Amniotic stem cell (primary cell): ENCODE results near the gene ENKD1.
A peak's percentile ranks its signal among the peaks of the same experiment; 100 is the strongest.

Experiments used
- DNase-seq: peaks from one replicate; lab custom pipeline; 2025; lab: John Stamatoyannopoulos, UW

Gene ENKD1

DNA sequence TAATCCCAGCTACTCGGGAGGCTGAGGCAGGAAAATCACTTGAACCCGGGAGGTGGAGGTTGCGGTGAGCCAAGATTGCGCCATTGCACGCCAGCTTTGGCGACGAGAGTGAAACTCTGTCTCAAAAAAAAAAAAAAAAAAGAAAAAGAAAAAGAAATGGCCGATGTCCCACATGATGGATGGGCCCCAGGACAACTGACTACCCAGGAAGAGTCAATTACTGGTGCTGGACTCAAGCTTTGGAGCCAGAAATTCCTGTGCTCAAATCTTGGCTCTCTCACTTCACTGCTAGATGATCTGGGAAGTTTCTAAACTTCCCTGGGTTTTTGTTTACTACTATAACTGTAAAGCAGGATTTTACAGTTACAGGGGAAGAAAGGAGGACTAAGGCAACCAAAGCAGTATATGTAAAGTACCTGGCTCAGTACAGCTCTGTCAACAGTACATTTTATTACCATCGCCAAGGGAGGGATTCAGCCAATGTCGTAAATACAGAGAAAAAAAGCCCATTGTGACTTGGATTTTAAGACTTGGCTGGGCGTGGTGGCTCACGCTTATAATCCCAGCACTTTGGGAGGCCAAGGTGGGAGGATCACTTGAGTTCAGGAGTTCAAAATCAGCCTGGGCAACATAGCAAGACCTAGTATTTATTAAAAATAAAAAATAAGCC lies 11.9 kb upstream of the ENKD1 start:
- DNase-seq: no peak

DNA sequence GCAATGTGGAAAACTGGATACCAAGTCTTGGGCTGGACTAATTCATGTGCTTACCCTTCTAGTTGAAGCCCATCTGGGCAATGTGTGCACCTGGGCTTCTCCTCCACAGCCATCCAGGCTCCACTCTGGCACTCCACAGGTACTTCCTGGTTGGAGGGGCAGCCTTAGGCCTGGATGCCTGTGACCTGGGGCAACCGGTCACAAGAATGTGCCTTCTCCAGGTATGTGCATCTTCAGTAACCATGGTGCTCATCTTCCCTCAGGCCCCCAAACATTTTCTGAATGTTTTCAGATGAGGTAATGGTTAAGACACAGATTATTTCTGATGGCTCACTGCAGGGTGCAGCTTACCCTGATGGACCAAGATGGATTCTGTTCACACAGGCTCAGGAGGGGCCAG lies 11.2 kb upstream of the ENKD1 start:
- DNase-seq: no peak

DNA sequence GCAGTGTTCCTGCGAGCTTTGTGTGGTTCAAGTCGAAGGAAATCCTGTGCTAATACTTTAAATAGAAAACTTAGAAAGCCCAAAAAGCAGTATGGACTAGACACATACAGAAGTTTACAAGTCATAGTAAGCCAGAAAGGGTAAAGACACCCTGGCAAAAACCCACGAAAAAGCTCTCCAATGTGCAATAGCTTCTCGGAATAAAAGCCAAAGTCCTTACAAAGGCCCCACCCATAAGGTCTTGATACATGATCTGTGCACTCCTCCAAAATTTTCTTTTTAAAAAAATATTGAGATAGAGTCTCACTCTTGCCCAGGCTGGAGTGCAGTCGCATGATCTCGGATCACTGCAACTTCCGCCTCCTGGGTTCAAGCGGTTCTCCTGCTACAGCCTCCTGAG lies 10.4 kb upstream of the ENKD1 start:
- no peak for DNase-seq

- no peak for DNase-seq
Observed at GRCh38 chr16:67676516-67676915, 10.0 kb upstream of the ENKD1 start.

DNA sequence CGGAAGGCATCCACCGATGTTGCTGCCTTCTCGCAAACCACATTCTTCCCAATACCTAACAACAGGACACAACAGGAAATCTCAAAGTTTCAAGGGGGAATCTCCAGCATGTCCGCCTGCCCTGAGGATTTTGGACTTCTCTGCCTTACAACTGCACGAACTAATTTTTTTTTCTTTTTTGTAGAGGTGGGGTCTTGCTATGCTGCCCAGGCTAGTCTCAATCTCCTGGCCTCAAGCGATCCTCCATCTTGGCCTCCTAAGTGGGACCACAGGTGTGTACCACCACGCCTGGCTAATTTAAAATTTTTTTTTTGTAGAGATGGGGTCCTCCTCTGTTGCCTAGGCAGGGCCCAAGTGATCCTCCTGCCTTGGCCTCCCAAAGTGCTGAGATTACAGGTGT lies 9.4 kb upstream of the ENKD1 start:
- no peak for DNase-seq

DNA sequence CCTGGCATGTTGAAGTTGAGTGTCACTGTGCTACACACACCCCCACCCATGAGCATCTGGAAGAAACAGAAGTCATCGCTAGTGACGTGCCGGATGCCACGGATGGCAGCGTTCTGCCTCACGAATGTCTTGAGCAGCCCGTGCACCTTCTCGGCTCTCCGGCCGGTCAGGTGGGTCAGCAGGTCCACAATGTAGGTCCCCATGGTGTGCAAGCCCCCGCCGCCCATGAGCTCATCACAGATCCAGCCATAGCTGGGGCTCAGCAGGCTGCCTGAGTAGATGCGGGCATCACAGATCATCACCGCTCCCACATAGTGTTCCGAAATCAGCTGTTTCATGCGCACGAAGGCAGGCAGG lies 9.0 kb upstream of the ENKD1 start:
- DNase-seq: no peak

GRCh38 chr16:67674851-67675578 lies 8.5 kb upstream of the ENKD1 start:
- no peak for DNase-seq

- no peak for DNase-seq
Observed at GRCh38 chr16:67673712-67674580, 7.4 kb upstream of the ENKD1 start.

DNA sequence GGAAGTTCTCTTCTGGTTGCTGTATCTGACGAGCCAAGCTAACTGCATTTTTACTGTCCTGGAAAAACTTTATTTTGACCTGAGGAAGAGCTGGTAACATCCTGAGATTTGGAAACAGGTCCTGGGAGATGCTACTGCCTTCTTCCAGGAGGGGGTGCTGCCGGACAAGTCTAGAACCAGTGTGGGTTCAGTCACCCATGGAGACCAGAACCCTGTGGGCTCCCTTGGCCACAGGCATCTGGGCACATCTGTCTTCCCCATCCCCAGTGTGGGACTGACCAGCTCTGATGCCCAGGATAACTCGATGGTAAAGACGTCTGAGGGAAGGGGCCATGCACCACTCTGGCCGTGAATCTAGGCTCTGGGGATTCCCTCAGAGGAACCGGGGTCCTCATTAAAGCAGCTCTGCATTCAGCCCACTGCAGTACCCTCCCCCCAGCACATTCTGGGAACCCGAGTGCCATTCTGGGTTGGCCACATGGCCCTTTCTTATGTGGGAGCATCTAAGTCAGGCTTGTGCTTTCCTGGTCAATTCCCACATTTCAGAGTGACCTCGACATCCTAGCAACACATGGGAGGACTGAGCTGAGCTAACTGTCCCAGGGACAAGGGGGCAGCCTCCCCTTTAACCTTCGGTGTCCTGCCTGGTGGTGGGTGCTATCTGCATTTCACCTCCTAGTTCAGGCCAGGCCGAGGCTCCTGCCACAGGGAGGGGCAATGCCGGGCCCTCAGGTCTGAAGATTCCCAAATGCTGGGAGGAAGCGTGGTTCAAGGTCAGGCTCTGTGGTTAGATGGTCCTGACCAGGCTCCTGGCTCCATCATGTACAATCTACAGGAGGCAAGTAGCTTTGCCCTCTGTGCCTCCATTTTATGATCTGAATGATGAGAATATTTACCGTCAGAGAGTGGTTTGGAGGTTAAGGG lies 6.5 kb upstream of the ENKD1 start:
- no peak for DNase-seq

- no peak for DNase-seq
Observed at GRCh38 chr16:67672306-67672705, 5.8 kb upstream of the ENKD1 start.

DNA sequence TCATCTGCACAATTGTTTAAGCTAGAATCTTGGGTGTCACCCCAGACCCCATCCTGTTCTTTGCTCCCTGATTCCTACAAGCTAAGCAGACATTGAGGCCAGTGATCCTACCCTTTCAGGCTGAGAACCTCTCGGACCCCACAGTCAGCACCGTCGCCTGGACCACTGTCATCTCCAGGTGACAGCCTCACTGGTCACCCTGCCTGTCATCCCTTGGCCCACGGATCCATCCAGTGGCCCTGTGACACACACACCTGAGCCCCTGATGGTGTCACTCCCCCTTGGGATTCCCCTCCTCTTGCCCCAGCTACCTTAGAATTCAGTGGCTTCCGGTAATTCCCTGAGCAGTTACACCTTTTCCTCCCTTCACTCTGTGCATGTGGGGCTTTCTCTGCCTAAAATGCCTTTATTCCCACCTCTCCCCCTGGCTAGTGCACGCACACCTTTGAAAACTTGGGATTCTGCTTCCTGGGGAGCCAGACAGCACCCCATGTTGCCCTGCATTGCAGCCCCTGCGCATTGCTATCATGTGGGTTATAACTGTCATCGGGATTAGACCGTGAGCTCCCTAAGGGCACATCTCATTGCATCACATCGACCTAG lies 3.0 kb upstream of the ENKD1 start:
- no peak for DNase-seq

DNA sequence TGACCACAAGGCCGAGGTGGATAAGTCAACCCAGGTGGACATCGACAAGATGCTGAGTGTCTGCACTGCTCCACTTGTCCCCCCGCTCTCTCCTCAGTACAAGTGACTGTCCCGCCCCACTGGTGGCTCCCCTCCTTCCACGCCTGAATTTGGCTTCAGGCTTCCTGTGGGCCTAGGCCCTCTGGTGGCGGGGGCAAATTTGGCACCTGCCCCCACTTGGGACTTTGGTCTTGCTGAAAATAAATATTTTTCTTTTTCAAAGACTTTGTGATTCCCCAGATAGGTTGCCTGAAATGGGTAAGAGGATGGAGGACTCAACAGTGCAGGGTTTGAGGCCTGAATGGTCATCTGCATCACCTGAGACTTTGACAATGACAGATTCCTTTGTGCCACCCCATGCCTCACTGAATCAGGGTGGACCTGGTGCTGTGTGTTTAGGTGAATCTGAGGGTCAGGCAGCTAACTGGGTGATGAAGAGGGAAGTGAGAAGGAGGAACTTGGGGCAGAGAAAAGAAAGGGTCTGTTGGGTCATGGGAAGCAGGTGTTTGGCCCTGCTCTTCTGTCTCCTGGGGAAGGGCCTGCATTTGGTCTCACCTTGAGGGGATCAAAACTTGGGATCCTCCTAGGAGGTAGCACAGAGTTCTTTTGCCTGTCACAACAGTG lies 2.1 kb upstream of the ENKD1 start:
- DNase-seq: no peak

DNA sequence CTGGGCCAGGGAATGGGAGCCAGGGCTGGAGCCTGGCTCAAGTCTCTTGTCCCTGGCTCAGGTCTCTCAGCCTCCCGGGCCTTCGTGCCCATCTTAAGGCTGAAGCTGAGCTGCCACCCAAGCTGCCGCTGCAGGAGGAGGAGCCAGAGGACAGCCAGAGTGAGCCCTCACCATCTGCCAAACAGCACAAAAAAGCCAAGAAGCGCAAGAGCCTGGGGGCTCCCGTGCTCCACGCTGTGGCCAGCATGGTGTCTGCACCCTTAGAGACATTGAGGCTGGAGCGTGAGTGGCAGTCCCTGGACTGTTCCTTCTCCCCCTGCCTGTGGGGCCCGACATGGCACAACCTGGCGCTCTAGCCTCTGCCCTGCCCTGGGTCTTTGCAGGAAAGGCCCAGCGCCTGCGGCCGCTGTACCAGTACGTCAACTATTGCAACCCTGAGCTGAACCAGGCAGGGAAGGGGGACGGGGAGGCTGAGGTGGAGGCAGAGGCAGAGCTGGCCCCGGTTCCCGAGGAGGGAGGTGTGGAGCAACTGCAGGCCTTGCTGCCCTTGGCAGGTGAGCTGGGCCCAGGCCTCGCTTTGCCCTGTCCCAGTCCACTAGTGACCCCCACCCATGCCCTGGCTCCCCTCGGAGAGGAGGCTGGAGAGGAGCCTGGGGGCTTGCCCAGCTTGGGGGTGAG lies 1.4 kb upstream of the ENKD1 start:
- DNase-seq: peak; percentile 83

DNA sequence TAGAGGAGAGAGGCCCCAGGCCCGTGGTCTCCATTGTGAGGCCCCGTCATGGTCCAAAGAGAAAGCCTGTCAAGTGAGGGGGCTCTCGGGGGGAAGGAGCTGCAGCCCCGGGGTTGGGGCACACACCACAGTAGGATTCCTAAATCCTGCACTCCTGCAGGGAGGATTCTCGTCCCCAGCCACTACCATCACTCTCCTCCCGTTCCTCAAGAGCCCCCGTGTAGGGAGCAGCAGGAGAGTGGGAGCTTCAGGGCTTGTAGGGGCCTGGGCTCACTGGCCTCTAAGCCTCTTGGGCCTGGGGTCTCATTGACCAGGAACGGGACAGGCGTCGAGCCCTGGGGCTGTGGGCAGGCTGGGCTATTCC lies 885 bp upstream of the ENKD1 start:
- DNase-seq: no peak

DNA sequence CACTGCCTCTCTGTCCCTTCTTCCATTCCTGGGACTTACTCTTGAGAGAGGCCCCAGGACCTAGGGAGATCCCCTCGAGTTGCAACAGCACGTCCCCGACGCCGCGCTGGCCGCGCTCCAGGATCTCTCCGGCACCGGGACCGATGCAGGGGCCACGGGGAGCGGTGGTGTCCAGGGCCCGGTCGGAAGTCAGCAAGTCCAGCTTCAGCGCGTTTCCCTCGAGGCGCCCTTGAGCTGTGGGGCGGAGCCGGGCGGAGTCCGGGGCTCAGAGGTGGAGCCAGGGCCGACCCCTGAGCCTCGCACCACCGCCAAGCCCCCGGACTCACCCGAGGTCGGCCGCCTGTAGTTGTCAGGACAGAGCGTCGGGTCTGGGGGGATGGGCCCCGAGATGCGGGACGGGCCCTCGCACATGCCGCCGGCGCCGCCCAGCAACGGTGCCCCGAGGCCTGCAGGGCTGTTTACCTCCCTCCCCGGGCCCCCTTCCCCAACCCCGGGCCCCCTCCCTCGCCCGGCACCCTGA lies 458 bp downstream of the ENKD1 start:
- no peak for DNase-seq

- DNase-seq: no peak
Observed at GRCh38 chr16:67665598-67665997, 952 bp downstream of the ENKD1 start.

DNA sequence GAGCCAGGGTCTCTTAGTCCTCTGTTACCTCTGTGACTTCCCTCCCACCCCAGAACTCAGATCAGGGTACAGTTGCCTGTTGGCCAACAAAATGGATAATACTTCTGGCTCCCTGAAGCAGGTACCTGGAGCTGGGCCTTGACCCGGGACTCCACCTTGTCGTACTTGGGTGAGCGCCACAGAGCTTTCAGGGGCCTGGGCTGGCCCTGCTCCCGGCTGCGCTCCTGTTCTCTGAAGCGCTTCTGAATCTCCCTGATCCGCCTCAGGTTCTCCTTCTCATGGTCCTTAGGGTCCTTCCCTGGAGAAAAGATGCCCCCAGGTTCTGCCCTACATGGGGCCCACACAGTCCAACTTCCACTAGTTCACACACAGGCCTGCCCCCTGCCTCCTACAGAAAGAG lies 1.7 kb downstream of the ENKD1 start:
- DNase-seq: no peak

DNA sequence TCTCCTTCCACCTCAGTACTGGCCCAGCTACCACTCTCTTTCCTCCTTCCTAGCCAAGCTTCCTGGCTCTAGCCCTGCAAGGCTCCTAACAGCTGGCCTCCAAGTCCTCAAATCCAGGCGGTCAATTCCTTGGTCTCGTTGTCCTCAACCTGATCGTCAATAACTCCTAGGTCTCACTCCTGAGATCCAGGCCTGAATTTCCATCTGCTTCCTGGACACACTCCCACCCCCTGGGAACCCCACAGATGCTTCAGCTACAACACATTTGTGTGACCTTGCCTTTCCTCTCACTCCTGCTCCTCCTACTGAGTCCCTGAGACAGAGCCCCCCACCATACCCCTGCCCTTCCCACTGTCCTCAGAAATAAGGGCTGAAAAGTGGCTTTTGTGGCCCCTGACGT lies 2.3 kb downstream of the ENKD1 start:
- DNase-seq: no peak

GRCh38 chr16:67663877-67664222 lies 2.7 kb downstream of the ENKD1 start:
- no peak for DNase-seq

DNA sequence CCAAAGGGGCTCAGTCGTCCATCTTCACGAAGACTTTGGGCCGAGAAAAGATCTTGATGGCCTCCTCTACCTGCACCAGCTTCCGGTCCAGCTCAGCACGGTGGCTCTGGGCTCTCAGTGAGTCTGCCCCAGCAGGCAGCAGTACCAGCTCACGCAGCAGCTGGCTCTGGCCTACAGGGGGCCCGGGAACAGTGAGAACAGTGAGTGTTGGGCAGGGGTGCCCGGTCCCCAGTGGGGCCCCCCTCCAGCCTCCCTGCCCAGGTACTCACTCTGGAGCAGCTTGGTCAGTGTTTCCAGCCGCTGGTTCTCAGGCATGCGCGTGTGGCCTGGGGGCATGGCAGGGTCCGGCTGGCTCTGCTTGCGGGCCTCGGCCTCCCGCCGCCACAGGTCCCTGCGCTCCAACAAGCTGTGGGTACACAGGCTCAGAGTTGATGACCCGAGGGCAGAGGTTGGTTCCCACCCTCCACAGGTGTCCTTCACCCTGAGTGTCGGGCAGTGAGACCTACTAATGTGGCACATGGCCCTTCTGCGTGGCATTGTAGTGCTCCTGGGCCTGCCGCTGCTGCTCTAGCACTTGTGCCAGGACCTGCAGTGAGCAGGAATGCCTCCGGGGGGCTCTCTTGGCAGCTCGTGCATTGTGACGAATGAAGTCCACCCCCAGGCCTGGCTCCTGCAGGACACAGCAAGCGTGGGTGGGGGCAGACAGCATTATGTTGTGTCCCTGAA lies 3.2 kb downstream of the ENKD1 start:
- no peak for DNase-seq
